DND-41 (cell line): ENCODE results near the gene CD164L2.

Experiments used
- EZH2 ChIP-seq: IDR thresholded peaks from 3 replicates; pipeline ENCODE4 v1.6.1; 2012; ENCODE audit warnings: borderline replicate concordance, low read depth, mild to moderate bottlenecking, moderate library complexity, low read length, inconsistent platforms; ENCODE audit not compliant: severe bottlenecking
- TF ChIP-seq, protein P1 (sequence below): IDR thresholded peaks from 2 replicates; pipeline ENCODE4 v1.5.1; 2012; ENCODE audit warnings: borderline replicate concordance, low read length, moderate library complexity, mild to moderate bottlenecking; ENCODE audit not compliant: poor library complexity, severe bottlenecking; ENCODE audit errors: extremely low read depth

DNA sequence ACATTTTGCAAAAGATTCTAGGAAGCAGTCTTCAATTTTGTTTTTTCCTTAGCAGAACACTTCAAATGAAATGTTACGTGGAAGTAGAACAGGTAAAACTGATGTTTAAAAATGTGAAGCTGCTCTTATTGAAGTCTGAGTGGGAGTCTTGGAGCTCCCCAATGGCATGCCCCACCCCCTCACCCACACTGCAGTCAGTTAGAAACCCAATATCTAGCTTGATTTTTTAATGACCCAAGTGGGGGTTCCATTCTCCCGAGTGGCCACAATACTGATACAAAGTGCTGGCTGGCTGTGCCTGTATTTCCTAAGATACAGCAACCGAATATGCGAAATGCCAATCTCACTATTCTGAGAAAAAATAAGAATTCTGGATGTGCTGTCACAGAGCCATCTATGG, 40.6 kb upstream of the CD164L2 start:
- TF ChIP-seq, protein P1, sequence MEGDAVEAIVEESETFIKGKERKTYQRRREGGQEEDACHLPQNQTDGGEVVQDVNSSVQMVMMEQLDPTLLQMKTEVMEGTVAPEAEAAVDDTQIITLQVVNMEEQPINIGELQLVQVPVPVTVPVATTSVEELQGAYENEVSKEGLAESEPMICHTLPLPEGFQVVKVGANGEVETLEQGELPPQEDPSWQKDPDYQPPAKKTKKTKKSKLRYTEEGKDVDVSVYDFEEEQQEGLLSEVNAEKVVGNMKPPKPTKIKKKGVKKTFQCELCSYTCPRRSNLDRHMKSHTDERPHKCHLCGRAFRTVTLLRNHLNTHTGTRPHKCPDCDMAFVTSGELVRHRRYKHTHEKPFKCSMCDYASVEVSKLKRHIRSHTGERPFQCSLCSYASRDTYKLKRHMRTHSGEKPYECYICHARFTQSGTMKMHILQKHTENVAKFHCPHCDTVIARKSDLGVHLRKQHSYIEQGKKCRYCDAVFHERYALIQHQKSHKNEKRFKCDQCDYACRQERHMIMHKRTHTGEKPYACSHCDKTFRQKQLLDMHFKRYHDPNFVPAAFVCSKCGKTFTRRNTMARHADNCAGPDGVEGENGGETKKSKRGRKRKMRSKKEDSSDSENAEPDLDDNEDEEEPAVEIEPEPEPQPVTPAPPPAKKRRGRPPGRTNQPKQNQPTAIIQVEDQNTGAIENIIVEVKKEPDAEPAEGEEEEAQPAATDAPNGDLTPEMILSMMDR = no peak
- TF ChIP-seq EZH2 = no peak
